22Rv1 (cell line): ENCODE data around the gene CSRP2.

Experiments
- ZFX ChIP-seq: fragments of 450-650 bp; IDR thresholded peaks from 2 replicates; pipeline ENCODE4 v1.6.1; 2017; ENCODE audit warnings: antibody characterized with exemption, borderline replicate concordance
- TF ChIP-seq, protein P1 (sequence below): fragments of 450-650 bp; IDR thresholded peaks from 2 replicates; pipeline ENCODE4 v1.5.1; 2017; ENCODE audit warnings: mild to moderate bottlenecking

DNA sequence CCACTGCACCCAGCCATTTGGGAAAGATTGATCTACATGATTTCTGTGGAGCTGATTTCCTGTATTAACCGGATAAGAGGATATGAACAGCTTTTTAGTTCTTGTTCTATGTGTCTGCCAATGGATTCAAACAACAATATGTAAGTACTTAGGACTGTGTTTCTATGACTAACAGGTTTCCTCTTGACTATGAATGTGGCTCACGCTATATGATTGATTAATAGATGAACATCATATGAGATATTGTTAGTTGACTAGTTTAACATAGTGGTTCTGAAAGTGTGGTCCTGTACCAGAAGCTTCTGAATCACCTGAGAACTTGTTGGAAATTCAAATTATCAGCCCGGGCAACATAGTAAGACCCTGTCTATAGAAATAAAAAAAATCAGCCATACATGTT is 12.8 kb upstream of the CSRP2 start:
- TF ChIP-seq, protein P1, sequence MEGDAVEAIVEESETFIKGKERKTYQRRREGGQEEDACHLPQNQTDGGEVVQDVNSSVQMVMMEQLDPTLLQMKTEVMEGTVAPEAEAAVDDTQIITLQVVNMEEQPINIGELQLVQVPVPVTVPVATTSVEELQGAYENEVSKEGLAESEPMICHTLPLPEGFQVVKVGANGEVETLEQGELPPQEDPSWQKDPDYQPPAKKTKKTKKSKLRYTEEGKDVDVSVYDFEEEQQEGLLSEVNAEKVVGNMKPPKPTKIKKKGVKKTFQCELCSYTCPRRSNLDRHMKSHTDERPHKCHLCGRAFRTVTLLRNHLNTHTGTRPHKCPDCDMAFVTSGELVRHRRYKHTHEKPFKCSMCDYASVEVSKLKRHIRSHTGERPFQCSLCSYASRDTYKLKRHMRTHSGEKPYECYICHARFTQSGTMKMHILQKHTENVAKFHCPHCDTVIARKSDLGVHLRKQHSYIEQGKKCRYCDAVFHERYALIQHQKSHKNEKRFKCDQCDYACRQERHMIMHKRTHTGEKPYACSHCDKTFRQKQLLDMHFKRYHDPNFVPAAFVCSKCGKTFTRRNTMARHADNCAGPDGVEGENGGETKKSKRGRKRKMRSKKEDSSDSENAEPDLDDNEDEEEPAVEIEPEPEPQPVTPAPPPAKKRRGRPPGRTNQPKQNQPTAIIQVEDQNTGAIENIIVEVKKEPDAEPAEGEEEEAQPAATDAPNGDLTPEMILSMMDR: no peak
- no peak for TF ChIP-seq ZFX
